22Rv1 (cell line): ENCODE results near the gene CLDND2.

Source experiments
- ZFX ChIP-seq: fragments of 450-650 bp; IDR thresholded peaks from 2 replicates; pipeline ENCODE4 v1.6.1; 2017; ENCODE audit warnings: antibody characterized with exemption, borderline replicate concordance
- TF ChIP-seq, protein P1 (sequence below): fragments of 450-650 bp; IDR thresholded peaks from 2 replicates; pipeline ENCODE4 v1.5.1; 2017; ENCODE audit warnings: mild to moderate bottlenecking

DNA sequence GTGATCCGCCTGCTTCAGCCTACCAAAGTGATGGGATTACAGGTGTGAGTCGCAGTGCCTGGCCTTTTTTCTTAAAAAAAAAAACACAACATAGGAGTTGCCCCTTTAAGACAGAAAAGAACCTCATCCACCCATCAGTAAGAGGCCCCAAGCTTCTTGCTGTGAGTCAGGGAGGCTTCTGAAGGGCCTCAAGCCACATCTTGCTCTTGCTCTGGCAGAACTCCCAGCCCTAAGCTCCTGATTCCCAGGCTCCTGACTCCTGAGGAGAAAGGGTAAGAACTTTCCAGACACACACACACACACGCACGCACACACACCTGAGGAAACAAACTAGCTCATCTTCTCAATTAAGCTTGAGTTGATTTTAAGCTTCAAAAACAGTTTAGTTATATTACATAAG, 9.5 kb downstream of the CLDND2 start:
- TF ChIP-seq, protein P1, sequence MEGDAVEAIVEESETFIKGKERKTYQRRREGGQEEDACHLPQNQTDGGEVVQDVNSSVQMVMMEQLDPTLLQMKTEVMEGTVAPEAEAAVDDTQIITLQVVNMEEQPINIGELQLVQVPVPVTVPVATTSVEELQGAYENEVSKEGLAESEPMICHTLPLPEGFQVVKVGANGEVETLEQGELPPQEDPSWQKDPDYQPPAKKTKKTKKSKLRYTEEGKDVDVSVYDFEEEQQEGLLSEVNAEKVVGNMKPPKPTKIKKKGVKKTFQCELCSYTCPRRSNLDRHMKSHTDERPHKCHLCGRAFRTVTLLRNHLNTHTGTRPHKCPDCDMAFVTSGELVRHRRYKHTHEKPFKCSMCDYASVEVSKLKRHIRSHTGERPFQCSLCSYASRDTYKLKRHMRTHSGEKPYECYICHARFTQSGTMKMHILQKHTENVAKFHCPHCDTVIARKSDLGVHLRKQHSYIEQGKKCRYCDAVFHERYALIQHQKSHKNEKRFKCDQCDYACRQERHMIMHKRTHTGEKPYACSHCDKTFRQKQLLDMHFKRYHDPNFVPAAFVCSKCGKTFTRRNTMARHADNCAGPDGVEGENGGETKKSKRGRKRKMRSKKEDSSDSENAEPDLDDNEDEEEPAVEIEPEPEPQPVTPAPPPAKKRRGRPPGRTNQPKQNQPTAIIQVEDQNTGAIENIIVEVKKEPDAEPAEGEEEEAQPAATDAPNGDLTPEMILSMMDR, result no peak
- no peak for TF ChIP-seq ZFX
